Dendritic cell treated with granulocyte-macrophage colony-stimulating factor and Interleukin-4, amounts not matched to agents 40 ng/mL and 50 ng/mL, for 4 days (primary cell): ENCODE data around the gene HRAS.

Experiments used
- H3K27ac Mint-ChIP-seq: one replicate; pipeline ENCODE4 v1.8.0; 2022; ENCODE audit warnings: mild to moderate bottlenecking, mixed read lengths
- H3K27me3 Mint-ChIP-seq: one replicate; pipeline ENCODE4 v1.8.0; 2022; ENCODE audit warnings: mild to moderate bottlenecking, mixed read lengths
- H3K36me3 Mint-ChIP-seq: one replicate; pipeline ENCODE4 v1.8.0; 2022; ENCODE audit warnings: low read depth, mixed read lengths
- H3K4me1 Mint-ChIP-seq: one replicate; pipeline ENCODE4 v1.8.0; 2022; ENCODE audit warnings: low read depth, mixed read lengths
- H3K4me3 Mint-ChIP-seq: one replicate; pipeline ENCODE4 v1.8.0; 2022; ENCODE audit warnings: mild to moderate bottlenecking, moderate library complexity, mixed read lengths
- H3K9me3 Mint-ChIP-seq: one replicate; pipeline ENCODE4 v1.8.0; 2022; ENCODE audit warnings: mixed read lengths
- intact Hi-C: fragments of 100-400 bp; cut with micrococcal nuclease; formaldehyde crosslinking; loops from one replicate; pipeline ENCODE4 v1.15.0; 2022

Gene HRAS

DNA sequence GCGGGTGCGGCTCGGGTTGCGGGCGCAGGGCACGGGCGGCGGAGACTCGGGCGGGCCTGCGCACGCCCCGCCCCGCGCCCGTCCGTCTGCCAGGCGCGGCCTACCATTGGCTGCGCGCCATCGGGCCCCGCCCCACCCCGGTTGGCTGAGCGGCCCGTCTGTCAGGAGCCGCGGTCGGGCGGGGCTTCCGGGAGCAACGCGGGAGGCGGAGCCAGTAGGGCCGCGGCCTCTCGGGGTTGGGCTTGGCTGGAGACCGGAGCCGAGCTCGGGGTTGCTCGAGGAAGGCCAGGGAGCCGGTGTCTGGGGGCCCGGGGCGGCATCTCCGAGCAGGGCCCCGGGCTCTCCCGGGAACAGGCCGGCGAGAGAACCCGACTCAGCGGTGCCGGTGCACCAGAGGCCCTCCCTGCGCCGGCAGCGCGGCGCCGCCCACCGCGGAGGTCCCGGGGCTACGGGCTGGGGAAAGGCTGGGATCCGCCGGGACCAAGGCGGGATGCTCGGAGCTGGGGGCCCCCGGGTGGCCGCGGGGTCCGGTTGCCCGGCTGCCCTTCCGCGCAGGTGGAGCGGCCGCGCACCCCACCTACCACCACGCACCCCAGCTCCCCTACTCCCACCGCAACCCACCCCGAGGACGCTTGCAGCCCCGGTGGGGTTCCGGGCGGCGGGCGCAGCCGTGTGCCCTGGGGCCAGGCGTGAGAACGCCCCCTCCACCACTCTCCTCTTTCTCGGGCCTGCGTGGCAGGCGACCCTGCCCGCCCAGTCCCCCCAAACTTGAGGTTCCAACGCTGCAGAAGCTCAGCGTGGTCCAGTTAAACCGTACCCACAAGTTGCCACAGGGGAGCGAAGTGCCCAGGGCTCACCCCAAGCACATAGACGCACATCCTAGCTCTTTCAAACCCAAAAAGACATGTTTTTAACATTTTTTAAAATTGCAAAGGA, at the start of gene HRAS:
Gene HRAS, minus strand, starts transcription at position 58 of the 936 bp plus-strand sequence.
- Mint-ChIP-seq H3K27me3 (peaks cover 35% of the 10 kb centered on the region), H3K4me3 (peak within 1 kb of the TSS; percentile 83), H3K4me1 (peaks cover 28% of the 10 kb centered on the region), H3K27ac (peak within 1 kb of the TSS; percentile 89), H3K36me3 (peaks cover 32% of the 10 kb centered on the region), H3K9me3 (no peaks in the 10 kb centered on the region)
- intact Hi-C loops, result loop anchor here (2.0 kb wide), 1 partner anchor 31 kb away; no protein-coding TSS in a partner anchor

- no peaks in the 10 kb centered on the region for H3K27me3 Mint-ChIP-seq
- peaks cover 77% of the 10 kb centered on the region for H3K36me3 Mint-ChIP-seq
- no peak overlapping the region for H3K4me3 Mint-ChIP-seq
- intact Hi-C loops, result no loop called here
- peaks cover 58% of the 10 kb centered on the region for H3K4me1 Mint-ChIP-seq
- no peaks in the 10 kb centered on the region for H3K9me3 Mint-ChIP-seq
- H3K27ac Mint-ChIP-seq, result no peak overlapping the region
Observed at GRCh38 chr11:584287-584686, 48.9 kb upstream of the HRAS start.

DNA sequence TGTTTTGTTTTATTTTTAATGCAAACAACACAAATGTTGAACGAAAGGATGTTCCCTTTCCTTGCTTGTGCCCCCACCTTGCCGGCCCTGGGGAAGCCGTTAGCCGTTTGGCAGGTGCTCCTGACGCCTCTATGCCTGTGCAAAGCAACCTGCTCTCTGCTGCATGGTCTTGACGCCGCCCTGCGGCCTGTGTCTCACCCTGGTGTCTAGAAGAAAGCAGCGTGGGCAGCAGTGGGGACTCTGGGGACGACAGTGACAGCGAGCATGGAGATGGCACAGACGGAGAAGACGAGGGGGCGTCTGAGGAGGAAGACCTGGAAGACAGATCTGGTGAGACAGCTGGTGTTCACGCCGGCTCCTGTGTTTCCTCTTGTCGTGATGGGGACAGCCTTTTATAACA, 46.4 kb upstream of the HRAS start:
- Mint-ChIP-seq H3K36me3 (peaks cover 64% of the 10 kb centered on the region), H3K4me3 (no peak overlapping the region), H3K27me3 (no peaks in the 10 kb centered on the region), H3K27ac (no peak overlapping the region), H3K9me3 (no peaks in the 10 kb centered on the region), H3K4me1 (peaks cover 56% of the 10 kb centered on the region)
- intact Hi-C loops, result no loop called here

DNA sequence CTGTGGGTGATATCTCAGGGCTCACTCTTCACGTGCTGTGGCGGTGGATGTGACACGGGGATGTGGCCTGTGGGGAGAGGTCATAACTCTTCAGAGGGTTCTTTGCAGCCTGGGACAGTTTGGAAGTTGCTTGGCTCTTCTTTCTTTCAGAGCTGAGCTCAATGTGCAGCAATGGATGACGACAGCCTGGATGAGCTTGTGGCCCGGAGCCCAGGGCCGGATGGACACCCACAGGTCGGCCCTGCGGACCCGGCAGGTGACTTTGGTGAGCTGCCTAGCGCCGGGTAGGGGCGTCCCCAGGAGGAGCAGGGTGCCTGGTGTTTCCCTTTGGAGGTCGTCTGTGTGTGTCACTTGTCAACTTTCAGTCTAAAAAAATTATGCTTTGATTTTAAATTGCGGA, 46.0 kb upstream of the HRAS start:
- H3K4me3 Mint-ChIP-seq, result no peak overlapping the region
- intact Hi-C loops, result no loop called here

GRCh38 chr11:579830-580601, 44.6 kb upstream of the HRAS start:
- Mint-ChIP-seq H3K27me3 (peaks cover 5% of the 10 kb centered on the region), H3K27ac (peak overlapping the region; percentile 9), H3K9me3 (no peaks in the 10 kb centered on the region), H3K4me3 (no peak overlapping the region), H3K4me1 (peaks cover 49% of the 10 kb centered on the region), H3K36me3 (peaks cover 62% of the 10 kb centered on the region)
- intact Hi-C loops, result loop anchor here (5.0 kb wide), 1 partner anchor 37 kb away; the partner anchor contains the start of gene IRF7

More for the DNA sequence above, 46.0 kb upstream of the HRAS start:
- H3K36me3 Mint-ChIP-seq, result peaks cover 61% of the 10 kb centered on the region
- peaks cover 51% of the 10 kb centered on the region for H3K4me1 Mint-ChIP-seq
- peak overlapping the region; percentile 41 for H3K27ac Mint-ChIP-seq
- H3K27me3 Mint-ChIP-seq, result no peaks in the 10 kb centered on the region
- H3K9me3 Mint-ChIP-seq, result no peaks in the 10 kb centered on the region

GRCh38 chr11:578276-579035, 43.1 kb upstream of the HRAS start:
- Mint-ChIP-seq H3K27ac (no peak overlapping the region), H3K4me1 (peaks cover 60% of the 10 kb centered on the region), H3K36me3 (peaks cover 48% of the 10 kb centered on the region), H3K27me3 (peaks cover 17% of the 10 kb centered on the region), H3K9me3 (no peaks in the 10 kb centered on the region), H3K4me3 (peak overlapping the region; percentile 80)
- intact Hi-C loops, result loop anchor here (5.0 kb wide), 1 partner anchor 39 kb away; the partner anchor contains the start of gene IRF7

DNA sequence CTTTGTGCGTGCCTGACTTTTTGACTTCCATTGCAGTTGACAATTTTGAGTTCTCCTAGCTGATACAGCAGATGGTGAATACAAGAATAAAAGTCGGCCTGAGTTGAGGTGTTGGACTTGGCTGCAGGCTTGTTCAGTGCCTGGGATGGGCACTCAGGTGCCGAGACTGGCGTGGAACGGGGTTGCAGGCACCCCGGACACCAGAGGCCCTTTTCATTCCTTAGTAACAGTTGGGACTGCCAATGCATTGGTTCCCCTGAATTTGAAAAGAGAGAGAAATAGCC, 42.2 kb upstream of the HRAS start:
- H3K27ac Mint-ChIP-seq, result peak overlapping the region; percentile 100
- H3K9me3 Mint-ChIP-seq, result no peaks in the 10 kb centered on the region
- peaks cover 39% of the 10 kb centered on the region for H3K36me3 Mint-ChIP-seq
- peak overlapping the region; percentile 80 for H3K4me3 Mint-ChIP-seq
- peaks cover 60% of the 10 kb centered on the region for H3K4me1 Mint-ChIP-seq
- intact Hi-C loops, result loop anchor here (5.0 kb wide), 1 partner anchor 40 kb away; the partner anchor contains the start of gene IRF7
- peaks cover 25% of the 10 kb centered on the region for H3K27me3 Mint-ChIP-seq

DNA sequence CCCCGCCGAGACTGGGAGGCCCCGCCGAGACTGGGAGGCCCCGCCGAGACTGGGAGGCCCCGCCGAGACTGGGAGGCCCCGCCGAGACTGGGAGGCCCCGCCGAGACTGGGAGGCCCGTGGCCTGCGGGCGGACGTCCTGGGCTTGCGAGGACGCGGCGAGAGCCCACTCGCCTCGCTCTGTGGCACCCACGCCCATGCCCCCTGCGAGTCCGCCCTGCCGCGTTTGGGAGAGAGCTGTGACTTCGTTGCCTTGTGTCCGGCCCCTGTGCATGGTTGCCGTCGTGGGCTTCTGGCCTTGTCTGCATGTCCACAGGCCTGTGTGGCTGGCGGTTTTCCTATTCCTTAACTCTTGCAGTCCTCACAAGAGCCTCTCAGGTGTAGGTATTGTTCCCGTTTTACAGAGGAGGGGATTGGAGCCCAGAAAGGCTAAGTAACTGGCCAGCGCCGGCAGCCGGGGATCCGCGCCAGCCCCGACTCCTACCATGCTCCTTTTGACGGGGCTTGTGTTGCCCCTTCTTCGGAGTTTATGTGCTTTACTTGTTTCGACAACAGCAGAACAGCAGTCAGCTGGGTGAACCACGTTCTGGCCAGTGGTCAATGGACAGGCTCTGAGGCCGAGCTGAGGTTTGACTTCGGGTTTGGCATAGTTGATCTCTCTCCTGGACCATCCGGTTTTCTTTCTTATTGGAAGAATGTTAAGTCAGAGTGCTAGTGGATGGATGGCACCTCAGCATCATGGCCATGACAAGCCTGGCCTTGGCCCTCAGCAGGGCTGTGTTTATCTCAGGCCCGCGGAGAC, 41.6 kb upstream of the HRAS start:
- intact Hi-C loops, result loop anchor here (5.0 kb wide), 1 partner anchor 40 kb away; the partner anchor contains the start of gene IRF7
- Mint-ChIP-seq H3K4me3 (peak overlapping the region; percentile 80), H3K4me1 (peaks cover 60% of the 10 kb centered on the region)

GRCh38 chr11:575996-576768, 40.8 kb upstream of the HRAS start, which contains the start of gene PHRF1:
PHRF1 (plus strand) TSS chr11:576470; CDS start chr11:581513, 5,043 bp downstream.
- H3K4me1 Mint-ChIP-seq, result peaks cover 53% of the 10 kb centered on the region
- H3K27me3 Mint-ChIP-seq, result peaks cover 34% of the 10 kb centered on the region
- H3K36me3 Mint-ChIP-seq, result peaks cover 25% of the 10 kb centered on the region
- intact Hi-C loops, result loop anchor here (5.0 kb wide), 1 partner anchor 41 kb away; the partner anchor contains the start of gene IRF7
- H3K4me3 Mint-ChIP-seq, result peak within 1 kb of the TSS; percentile 96
- H3K9me3 Mint-ChIP-seq, result no peaks in the 10 kb centered on the region
- peak within 1 kb of the TSS; percentile 100 for H3K27ac Mint-ChIP-seq

More for the DNA sequence above, 41.6 kb upstream of the HRAS start:
- H3K27me3 Mint-ChIP-seq, result peaks cover 29% of the 10 kb centered on the region
- no peaks in the 10 kb centered on the region for H3K9me3 Mint-ChIP-seq
- H3K36me3 Mint-ChIP-seq, result peaks cover 34% of the 10 kb centered on the region
- peak overlapping the region; percentile 100 for H3K27ac Mint-ChIP-seq

DNA sequence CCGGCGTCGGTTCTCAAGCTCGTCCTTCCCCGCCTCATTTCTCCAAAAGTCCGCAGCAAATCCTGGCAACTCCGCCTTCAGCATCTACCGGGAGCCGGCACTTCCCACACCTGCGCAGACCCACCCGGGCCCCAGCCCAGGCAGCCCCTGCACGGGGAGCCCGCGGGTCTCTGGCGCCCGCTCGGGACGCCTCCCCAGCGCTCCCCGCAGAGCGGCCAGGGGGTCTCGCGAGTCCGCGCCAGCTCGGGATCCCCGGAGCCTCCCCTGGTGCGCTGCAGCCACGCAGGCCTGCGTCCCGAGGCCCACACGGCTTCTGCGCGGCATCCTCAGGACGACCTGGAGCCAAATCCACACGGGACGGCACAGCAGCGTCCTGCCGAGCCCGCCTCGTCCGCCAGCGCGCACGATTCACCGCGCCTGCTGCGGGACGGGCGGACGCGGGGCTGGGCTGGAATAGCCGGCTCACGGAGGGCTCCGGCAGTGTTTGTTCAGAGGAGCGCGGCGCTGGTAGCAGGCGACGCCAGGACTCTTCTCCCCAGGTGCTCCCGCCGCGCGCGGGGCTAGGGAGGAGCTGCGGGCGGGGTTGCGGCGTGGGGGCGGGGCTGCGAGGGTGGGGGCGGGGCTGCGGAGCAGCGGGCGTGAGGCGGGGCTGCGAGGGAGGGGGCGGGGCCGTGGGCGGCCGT, 40.1 kb upstream of the HRAS start:
- no peaks in the 10 kb centered on the region for H3K9me3 Mint-ChIP-seq
- H3K4me3 Mint-ChIP-seq, result peak overlapping the region; percentile 72
- peaks cover 21% of the 10 kb centered on the region for H3K36me3 Mint-ChIP-seq
- peaks cover 48% of the 10 kb centered on the region for H3K4me1 Mint-ChIP-seq
- intact Hi-C loops, result loop anchor here (5.0 kb wide), 1 partner anchor 42 kb away; the partner anchor contains the start of gene IRF7
- H3K27ac Mint-ChIP-seq, result peak overlapping the region; percentile 100
- peaks cover 39% of the 10 kb centered on the region for H3K27me3 Mint-ChIP-seq

- peaks cover 21% of the 10 kb centered on the region for H3K36me3 Mint-ChIP-seq
- H3K4me1 Mint-ChIP-seq, result peaks cover 41% of the 10 kb centered on the region
- peak overlapping the region; percentile 100 for H3K27ac Mint-ChIP-seq
- peak overlapping the region; percentile 72 for H3K4me3 Mint-ChIP-seq
- H3K27me3 Mint-ChIP-seq, result peaks cover 46% of the 10 kb centered on the region
- no peaks in the 10 kb centered on the region for H3K9me3 Mint-ChIP-seq
- intact Hi-C loops, result loop anchor here (5.0 kb wide), 1 partner anchor 43 kb away; the partner anchor contains the start of gene IRF7
Observed at GRCh38 chr11:574632-575312, 39.4 kb upstream of the HRAS start.
